GM23338 (cell line): ENCODE results near the gene LCMT1. TPM values are rescaled to one million over a fixed set of nuclear protein-coding genes. Genes with fewer than 3 reads are reported as not detected.

Experiments
- ATAC-seq: fragments of 200-7000 bp; cut with Tn5 transposase; 3 replicates; pipeline ENCODE4 v1.9.1; 2020
- DNase-seq: peaks from one replicate; pipeline ENCODE4 v3.0.0-alpha.2; 2015; ENCODE audit warnings: low spot score
- H2AFZ ChIP-seq: fragments of 200-600 bp; sonication (generic); 2 replicates; pipeline ENCODE4 v1.8.0; 2016; ENCODE audit warnings: antibody characterized with exemption, mild to moderate bottlenecking, moderate library complexity
- H3F3A ChIP-seq: fragments of 200-600 bp; sonication (generic); replicated peaks from 2 replicates; pipeline ENCODE4 v1.8.0; 2017; ENCODE audit warnings: antibody characterized with exemption, mixed run types, low read depth
- H3K27ac ChIP-seq: fragments of 200-600 bp; sonication (generic); 2 replicates; pipeline ENCODE4 v1.6.1; 2016; ENCODE audit warnings: low read depth
- H3K27me3 ChIP-seq: fragments of 200-600 bp; sonication (generic); 2 replicates; pipeline ENCODE4 v1.8.0; 2016; ENCODE audit warnings: mild to moderate bottlenecking, mixed run types, moderate library complexity; ENCODE audit not compliant: insufficient read depth
- H3K36me3 ChIP-seq: fragments of 200-600 bp; sonication (generic); 2 replicates; pipeline ENCODE4 v1.8.0; 2016; ENCODE audit warnings: mild to moderate bottlenecking; ENCODE audit not compliant: insufficient read depth
- H3K4me1 ChIP-seq: fragments of 200-600 bp; sonication (generic); 2 replicates; pipeline ENCODE4 v1.8.0; 2016; ENCODE audit warnings: mild to moderate bottlenecking, moderate library complexity; ENCODE audit not compliant: insufficient read depth
- H3K4me2 ChIP-seq: fragments of 200-600 bp; sonication (generic); 2 replicates; pipeline ENCODE4 v1.7.1; 2017; ENCODE audit warnings: mixed run types
- H3K4me3 ChIP-seq: fragments of 200-600 bp; sonication (generic); 2 replicates; pipeline ENCODE4 v1.6.1; 2016; ENCODE audit warnings: mixed run types
- H3K79me2 ChIP-seq: fragments of 200-600 bp; sonication (generic); replicated peaks from 2 replicates; pipeline ENCODE4 v1.8.0; 2017; ENCODE audit warnings: mild to moderate bottlenecking; ENCODE audit not compliant: insufficient read depth
- H3K9me2 ChIP-seq: fragments of 200-600 bp; sonication (generic); 2 replicates; pipeline ENCODE4 v1.8.0; 2017; ENCODE audit not compliant: insufficient read depth
- H4K20me1 ChIP-seq: fragments of 200-600 bp; sonication (generic); replicated peaks from 2 replicates; pipeline ENCODE4 v1.8.0; 2017; ENCODE audit warnings: mild to moderate bottlenecking; ENCODE audit not compliant: insufficient read depth
- H3K27ac Mint-ChIP-seq: 2 replicates; pipeline ENCODE4 v1.8.0; 2020; ENCODE audit warnings: inconsistent platforms, mild to moderate bottlenecking, moderate library complexity, mixed read lengths
- H3K27me3 Mint-ChIP-seq: 3 replicates; pipeline ENCODE4 v1.8.0; 2022; ENCODE audit warnings: low read depth, mild to moderate bottlenecking, moderate library complexity, mixed read lengths, inconsistent platforms; ENCODE audit not compliant: insufficient read depth, poor library complexity
- H3K36me3 Mint-ChIP-seq: 3 replicates; pipeline ENCODE4 v1.8.0; 2021; ENCODE audit warnings: low read depth, mild to moderate bottlenecking, inconsistent platforms, moderate library complexity, mixed read lengths
- H3K4me1 Mint-ChIP-seq: 3 replicates; pipeline ENCODE4 v1.8.0; 2020; ENCODE audit warnings: mild to moderate bottlenecking, inconsistent platforms, mixed read lengths
- H3K4me3 Mint-ChIP-seq: 3 replicates; pipeline ENCODE4 v1.8.0; 2021; ENCODE audit warnings: moderate library complexity, mild to moderate bottlenecking, inconsistent platforms, mixed read lengths
- H3K9me3 Mint-ChIP-seq: 3 replicates; pipeline ENCODE4 v1.8.0; 2020; ENCODE audit warnings: moderate library complexity, mild to moderate bottlenecking, inconsistent platforms, mixed read lengths
- CREB1 ChIP-seq: fragments of 250-450 bp; sonication (Bioruptor Pico); IDR thresholded peaks from 2 replicates; pipeline ENCODE4 v1.5.0; 2020; ENCODE audit warnings: low read depth, mild to moderate bottlenecking, moderate library complexity
- EZH2 ChIP-seq: fragments of 200-600 bp; sonication (generic); IDR thresholded peaks from one replicate; pipeline ENCODE4 v1.8.0; 2017; ENCODE audit warnings: antibody characterized with exemption, mild to moderate bottlenecking, low read depth; ENCODE audit not compliant: unreplicated experiment
- NANOG ChIP-seq: IDR thresholded peaks from 2 replicates; pipeline ENCODE4 v1.6.1; 2016; ENCODE audit warnings: antibody characterized with exemption, borderline replicate concordance
- POLR2AphosphoS5 ChIP-seq: IDR thresholded peaks from 2 replicates; pipeline ENCODE4 v1.6.1; 2016; ENCODE audit warnings: antibody characterized with exemption, low read depth
- ZNF114 ChIP-seq: fragments of 250-450 bp; sonication (Bioruptor Pico); IDR thresholded peaks from 2 replicates; pipeline ENCODE4 v1.5.0; 2020; ENCODE audit warnings: mild to moderate bottlenecking, moderate library complexity
- ZNF331 ChIP-seq: fragments of 250-450 bp; sonication (Bioruptor Pico); IDR thresholded peaks from 2 replicates; pipeline ENCODE4 v1.5.0; 2020; ENCODE audit warnings: low read depth, mild to moderate bottlenecking, moderate library complexity
- polyA plus RNA-seq: library from polyadenylated mRNA; unstranded; fragments of >200 nt; fragmentation: Nextera tagmentation; extraction: Ambion mirVana; gene quantifications from 2 replicates; pipeline ENCODE4 v1.2.1, GENCODE V29; 2016
- total RNA-seq: library from RNA; depleted of rRNA; stranded (reverse); fragments of >200 nt; shearing (Covaris generic); gene quantifications from 2 replicates; pipeline ENCODE4 v1.2.3, GENCODE V29; 2014
- TF ChIP-seq, protein P1 (sequence below): IDR thresholded peaks from one replicate; pipeline ENCODE4 v1.6.1; 2018; ENCODE audit warnings: antibody characterized with exemption; ENCODE audit not compliant: unreplicated experiment
- TF ChIP-seq, protein P2 (sequence below): fragments of 250-450 bp; sonication (Bioruptor Pico); IDR thresholded peaks from 2 replicates; pipeline ENCODE4 v1.5.0; 2020; ENCODE audit warnings: mild to moderate bottlenecking, moderate library complexity
- TF ChIP-seq, protein P3 (sequence below), 2 experiments: fragments of 200-600 bp in 1 of 2; sonication (generic) in 1 of 2; conservative IDR thresholded peaks; 2 replicates each; pipeline versions ENCODE4 v1.5.1 to v1.6.1; 2016 to 2017; ENCODE audit warnings: antibody characterized with exemption in 2 of 2, low read depth in 2 of 2, mild to moderate bottlenecking in 2 of 2, moderate library complexity in 1 of 2

Gene LCMT1
- total and polyA plus RNA-seq, 2 experiments from 2014 or later: 56.2 to 84.6 TPM

DNA sequence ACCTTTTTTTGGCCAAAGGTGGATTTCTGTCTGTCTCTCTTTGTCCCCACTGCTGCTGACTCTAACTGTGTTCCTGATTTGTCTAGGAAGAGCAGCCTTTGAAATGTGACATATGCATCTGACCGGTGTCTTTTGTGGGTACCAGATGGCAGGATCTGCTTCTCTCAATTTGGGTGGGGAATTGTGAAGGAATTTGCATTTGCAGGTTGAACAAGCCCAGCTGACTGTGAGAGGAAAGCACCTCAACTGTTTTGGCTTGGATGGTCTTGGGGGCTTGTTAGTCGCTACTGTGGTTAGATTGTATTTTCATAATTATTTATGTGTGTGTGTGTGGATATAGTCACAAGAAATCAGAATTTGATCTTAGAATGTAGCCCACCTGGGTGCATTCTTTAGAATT lies 37.7 kb upstream of the LCMT1 start (continued):
- TF ChIP-seq, protein P1, sequence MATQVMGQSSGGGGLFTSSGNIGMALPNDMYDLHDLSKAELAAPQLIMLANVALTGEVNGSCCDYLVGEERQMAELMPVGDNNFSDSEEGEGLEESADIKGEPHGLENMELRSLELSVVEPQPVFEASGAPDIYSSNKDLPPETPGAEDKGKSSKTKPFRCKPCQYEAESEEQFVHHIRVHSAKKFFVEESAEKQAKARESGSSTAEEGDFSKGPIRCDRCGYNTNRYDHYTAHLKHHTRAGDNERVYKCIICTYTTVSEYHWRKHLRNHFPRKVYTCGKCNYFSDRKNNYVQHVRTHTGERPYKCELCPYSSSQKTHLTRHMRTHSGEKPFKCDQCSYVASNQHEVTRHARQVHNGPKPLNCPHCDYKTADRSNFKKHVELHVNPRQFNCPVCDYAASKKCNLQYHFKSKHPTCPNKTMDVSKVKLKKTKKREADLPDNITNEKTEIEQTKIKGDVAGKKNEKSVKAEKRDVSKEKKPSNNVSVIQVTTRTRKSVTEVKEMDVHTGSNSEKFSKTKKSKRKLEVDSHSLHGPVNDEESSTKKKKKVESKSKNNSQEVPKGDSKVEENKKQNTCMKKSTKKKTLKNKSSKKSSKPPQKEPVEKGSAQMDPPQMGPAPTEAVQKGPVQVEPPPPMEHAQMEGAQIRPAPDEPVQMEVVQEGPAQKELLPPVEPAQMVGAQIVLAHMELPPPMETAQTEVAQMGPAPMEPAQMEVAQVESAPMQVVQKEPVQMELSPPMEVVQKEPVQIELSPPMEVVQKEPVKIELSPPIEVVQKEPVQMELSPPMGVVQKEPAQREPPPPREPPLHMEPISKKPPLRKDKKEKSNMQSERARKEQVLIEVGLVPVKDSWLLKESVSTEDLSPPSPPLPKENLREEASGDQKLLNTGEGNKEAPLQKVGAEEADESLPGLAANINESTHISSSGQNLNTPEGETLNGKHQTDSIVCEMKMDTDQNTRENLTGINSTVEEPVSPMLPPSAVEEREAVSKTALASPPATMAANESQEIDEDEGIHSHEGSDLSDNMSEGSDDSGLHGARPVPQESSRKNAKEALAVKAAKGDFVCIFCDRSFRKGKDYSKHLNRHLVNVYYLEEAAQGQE: no peak
- TF ChIP-seq ZNF114 (CRISPR knock-in tag) (no peak), EZH2 (no peak), CREB1 (CRISPR knock-in tag) (no peak)

DNA sequence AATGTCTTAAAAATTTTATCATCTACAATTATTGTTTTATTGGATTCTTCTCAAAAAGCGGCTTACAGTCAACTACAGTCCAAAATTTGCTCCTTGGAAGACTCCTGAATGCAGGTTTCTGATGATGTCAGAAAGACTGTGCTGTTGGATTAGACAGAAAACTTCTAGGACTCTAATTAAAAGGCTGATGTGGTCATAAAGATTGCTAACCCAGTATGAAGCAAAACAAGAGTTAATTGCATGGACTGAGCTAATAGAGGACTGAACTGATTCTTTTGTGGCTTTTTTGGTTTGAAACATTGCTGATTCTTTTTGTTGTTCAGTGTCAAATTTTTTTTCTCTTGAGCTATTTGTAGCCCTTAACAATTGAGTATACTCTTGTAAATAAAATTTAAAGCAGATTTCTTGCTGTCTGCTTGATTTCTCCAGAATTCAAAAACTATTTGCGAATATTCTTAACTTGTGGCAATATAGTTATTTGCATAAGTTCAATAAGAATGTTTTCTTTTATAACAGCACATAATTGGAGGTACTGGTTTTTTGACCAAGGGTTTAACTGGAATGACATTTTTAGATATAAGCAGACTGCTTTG lies 33.1 kb upstream of the LCMT1 start:
- Histone ChIP-seq H3K79me2 (no peaks in the 10 kb centered on the region), H3K4me1 (no peaks in the 10 kb centered on the region), H3K36me3 (no peaks in the 10 kb centered on the region), H2AFZ (no peak overlapping the region), H3K27me3 (no peaks in the 10 kb centered on the region), H3F3A (no peaks in the 10 kb centered on the region), H3K9me2 (no peaks in the 10 kb centered on the region), H3K4me2 (no peak overlapping the region), H4K20me1 (no peaks in the 10 kb centered on the region), H3K27ac (no peak overlapping the region), H3K4me3 (no peak overlapping the region)
- H3K4me3 Mint-ChIP-seq: no peak overlapping the region
- DNase-seq (no peak), ATAC-seq (no peak)
- peaks cover 2% of the 10 kb centered on the region for H3K27me3 Mint-ChIP-seq
- H3K9me3 Mint-ChIP-seq: peaks cover 3% of the 10 kb centered on the region; the same call in 2 of the 3 replicates
- no peaks in the 10 kb centered on the region for H3K36me3 Mint-ChIP-seq
- no peak overlapping the region for H3K27ac Mint-ChIP-seq
- no peaks in the 10 kb centered on the region for H3K4me1 Mint-ChIP-seq
- no peak for TF ChIP-seq NANOG
- no peak for TF ChIP-seq ZNF114 (CRISPR knock-in tag)
- TF ChIP-seq ZNF331 (CRISPR knock-in tag): no peak
- no peak for TF ChIP-seq POLR2AphosphoS5
- TF ChIP-seq, protein P2, sequence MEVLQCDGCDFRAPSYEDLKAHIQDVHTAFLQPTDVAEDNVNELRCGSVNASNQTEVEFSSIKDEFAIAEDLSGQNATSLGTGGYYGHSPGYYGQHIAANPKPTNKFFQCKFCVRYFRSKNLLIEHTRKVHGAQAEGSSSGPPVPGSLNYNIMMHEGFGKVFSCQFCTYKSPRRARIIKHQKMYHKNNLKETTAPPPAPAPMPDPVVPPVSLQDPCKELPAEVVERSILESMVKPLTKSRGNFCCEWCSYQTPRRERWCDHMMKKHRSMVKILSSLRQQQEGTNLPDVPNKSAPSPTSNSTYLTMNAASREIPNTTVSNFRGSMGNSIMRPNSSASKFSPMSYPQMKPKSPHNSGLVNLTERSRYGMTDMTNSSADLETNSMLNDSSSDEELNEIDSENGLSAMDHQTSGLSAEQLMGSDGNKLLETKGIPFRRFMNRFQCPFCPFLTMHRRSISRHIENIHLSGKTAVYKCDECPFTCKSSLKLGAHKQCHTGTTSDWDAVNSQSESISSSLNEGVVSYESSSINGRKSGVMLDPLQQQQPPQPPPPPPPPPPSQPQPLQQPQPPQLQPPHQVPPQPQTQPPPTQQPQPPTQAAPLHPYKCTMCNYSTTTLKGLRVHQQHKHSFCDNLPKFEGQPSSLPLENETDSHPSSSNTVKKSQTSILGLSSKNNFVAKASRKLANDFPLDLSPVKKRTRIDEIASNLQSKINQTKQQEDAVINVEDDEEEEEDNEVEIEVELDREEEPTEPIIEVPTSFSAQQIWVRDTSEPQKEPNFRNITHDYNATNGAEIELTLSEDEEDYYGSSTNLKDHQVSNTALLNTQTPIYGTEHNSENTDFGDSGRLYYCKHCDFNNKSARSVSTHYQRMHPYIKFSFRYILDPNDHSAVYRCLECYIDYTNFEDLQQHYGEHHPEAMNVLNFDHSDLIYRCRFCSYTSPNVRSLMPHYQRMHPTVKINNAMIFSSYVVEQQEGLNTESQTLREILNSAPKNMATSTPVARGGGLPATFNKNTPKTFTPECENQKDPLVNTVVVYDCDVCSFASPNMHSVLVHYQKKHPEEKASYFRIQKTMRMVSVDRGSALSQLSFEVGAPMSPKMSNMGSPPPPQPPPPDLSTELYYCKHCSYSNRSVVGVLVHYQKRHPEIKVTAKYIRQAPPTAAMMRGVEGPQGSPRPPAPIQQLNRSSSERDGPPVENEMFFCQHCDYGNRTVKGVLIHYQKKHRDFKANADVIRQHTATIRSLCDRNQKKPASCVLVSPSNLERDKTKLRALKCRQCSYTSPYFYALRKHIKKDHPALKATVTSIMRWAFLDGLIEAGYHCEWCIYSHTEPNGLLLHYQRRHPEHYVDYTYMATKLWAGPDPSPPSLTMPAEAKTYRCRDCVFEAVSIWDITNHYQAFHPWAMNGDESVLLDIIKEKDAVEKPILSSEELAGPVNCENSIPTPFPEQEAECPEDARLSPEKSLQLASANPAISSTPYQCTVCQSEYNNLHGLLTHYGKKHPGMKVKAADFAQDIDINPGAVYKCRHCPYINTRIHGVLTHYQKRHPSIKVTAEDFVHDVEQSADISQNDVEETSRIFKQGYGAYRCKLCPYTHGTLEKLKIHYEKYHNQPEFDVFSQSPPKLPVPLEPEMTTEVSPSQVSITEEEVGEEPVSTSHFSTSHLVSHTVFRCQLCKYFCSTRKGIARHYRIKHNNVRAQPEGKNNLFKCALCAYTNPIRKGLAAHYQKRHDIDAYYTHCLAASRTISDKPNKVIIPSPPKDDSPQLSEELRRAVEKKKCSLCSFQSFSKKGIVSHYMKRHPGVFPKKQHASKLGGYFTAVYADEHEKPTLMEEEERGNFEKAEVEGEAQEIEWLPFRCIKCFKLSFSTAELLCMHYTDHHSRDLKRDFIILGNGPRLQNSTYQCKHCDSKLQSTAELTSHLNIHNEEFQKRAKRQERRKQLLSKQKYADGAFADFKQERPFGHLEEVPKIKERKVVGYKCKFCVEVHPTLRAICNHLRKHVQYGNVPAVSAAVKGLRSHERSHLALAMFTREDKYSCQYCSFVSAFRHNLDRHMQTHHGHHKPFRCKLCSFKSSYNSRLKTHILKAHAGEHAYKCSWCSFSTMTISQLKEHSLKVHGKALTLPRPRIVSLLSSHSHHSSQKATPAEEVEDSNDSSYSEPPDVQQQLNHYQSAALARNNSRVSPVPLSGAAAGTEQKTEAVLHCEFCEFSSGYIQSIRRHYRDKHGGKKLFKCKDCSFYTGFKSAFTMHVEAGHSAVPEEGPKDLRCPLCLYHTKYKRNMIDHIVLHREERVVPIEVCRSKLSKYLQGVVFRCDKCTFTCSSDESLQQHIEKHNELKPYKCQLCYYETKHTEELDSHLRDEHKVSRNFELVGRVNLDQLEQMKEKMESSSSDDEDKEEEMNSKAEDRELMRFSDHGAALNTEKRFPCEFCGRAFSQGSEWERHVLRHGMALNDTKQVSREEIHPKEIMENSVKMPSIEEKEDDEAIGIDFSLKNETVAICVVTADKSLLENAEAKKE: no peak
- TF ChIP-seq, protein P1: no peak
- TF ChIP-seq, protein P3, sequence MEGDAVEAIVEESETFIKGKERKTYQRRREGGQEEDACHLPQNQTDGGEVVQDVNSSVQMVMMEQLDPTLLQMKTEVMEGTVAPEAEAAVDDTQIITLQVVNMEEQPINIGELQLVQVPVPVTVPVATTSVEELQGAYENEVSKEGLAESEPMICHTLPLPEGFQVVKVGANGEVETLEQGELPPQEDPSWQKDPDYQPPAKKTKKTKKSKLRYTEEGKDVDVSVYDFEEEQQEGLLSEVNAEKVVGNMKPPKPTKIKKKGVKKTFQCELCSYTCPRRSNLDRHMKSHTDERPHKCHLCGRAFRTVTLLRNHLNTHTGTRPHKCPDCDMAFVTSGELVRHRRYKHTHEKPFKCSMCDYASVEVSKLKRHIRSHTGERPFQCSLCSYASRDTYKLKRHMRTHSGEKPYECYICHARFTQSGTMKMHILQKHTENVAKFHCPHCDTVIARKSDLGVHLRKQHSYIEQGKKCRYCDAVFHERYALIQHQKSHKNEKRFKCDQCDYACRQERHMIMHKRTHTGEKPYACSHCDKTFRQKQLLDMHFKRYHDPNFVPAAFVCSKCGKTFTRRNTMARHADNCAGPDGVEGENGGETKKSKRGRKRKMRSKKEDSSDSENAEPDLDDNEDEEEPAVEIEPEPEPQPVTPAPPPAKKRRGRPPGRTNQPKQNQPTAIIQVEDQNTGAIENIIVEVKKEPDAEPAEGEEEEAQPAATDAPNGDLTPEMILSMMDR (conservative IDR thresholded peaks at IDR 0.05; ENCODE audit: low read depth in 2 of 2): no peak
- TF ChIP-seq EZH2: no peak
